ENCODE results near the gene TSSC4.

TSSC4 gene

DNA sequence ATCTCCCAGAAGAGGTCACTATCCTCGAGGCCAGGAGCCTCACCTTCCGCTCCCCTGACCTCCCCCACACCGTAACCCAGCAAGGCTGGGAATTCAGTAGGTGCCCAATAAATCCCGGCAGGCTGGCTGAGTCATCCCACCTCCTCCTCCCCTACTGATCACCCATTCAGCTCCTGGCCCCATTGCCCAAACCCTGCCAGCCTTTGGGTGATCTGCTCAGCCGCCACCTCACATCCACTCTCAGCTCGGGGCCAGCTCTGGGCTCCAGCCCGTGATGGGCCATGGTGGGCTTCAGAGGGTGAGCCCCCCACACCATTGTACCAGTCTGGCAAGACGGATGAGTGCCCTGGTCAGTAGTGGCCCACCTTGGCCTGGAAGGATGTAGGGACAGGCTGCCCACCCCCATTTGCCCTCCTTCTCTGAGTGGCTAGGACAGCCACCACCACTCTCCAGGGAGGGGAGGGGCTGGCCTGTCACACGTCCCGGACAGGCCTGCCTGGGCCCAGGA lies 35.5 kb downstream of the TSSC4 start:
- DNase-seq: no peak

DNA sequence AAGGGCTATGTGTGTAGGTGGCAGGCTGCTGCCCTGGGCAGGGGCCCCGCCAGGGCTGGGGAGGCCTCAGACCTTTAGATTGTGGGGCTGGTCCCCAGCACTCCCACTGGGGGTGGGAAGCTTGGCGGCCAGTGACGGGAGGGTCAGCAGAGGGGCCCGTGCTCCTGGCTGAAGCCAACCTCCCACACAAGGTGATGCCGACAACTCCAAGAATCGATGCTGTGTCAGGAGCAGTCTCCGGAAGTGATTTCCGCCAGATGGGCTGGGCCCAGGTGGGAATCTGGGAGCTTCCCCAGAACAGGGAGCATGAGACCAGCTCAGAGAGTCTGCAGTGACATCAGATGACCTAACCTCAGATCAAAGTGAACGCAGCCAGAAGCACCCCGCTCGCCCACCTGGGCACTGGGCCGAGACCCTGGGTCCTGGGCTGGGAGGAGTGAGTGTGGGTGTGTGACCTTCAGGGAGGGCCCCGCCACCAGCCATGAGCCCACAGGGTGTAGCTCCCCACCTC lies 36.0 kb downstream of the TSSC4 start:
- DNase-seq: no peak

DNA sequence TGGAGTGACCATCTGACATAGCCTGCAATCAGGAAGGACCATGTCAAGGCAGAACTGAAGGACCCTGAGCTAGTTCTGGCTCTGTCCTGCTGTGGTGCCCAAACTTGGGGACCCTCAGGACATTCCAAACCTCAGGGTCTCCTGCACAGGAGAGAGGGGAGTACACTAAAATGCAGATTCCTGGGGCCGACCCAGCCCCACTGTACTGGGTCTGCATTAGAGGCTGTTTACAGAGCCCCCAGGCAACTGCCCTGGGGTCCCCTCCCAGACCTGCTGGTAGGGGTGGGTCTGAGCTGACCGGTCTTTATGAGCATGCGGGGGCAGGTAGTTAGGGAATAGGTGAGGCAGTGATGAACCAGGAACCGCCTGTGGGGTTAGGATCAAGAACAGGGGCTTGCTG lies 37.0 kb downstream of the TSSC4 start:
- no peak for DNase-seq

DNA sequence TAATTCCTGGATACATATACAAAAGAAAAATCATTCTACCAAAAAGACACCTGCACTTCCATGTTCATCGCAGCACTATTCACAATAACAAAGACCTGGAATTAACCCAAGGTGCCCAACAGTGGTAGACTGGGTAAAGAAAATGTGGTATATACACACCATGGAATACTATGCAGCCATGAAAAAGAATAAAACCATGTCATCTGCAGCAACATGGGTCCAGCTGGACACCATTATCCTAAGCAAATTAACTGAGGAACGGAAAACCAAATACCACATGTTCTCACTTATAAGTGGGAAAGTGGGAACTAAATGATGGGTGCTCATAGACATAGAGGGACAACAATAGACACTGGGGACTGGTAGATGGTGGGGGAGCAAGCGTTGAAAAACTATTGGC lies 39.3 kb downstream of the TSSC4 start:
- no peak for DNase-seq

DNA sequence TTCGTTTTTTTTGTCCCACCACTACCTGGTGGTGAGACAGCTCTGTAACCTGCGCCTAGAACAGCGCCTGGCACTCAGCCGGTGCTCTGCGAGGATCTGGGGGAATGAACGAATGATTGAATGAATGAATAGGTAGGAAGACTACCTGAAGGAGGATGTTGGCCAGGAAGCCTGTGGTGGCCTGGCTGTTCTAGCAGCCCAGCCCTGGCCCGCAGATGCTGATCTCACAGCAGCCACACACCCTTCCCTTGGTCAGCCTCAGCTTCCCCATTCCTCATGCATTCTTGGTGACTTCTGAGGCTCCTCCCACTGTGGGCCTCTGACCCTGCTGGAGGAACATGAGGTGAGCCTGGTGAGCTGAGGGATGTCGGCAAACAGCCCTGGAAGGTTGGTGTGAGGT lies 40.1 kb downstream of the TSSC4 start:
- DNase-seq: no peak

DNA sequence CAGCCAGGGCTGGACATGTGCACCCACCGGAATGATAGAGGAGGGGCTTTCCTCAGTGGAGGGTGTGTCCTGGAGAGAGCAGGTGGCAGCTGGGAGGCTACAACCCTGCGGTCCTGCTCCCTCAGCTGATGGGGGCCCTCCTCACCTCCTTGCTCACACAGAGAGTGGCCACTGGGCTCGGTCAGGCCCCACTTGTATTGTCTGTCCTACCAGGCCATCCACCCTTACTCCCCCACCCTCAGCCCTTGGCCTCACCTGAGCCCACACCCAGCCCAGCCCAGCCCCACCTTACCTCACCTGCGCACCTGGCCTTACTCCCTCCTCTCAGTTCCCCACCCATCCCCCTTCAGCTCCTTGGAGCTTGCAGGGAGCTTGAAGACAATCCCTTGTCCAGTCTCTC lies 40.6 kb downstream of the TSSC4 start:
- DNase-seq: no peak

DNA sequence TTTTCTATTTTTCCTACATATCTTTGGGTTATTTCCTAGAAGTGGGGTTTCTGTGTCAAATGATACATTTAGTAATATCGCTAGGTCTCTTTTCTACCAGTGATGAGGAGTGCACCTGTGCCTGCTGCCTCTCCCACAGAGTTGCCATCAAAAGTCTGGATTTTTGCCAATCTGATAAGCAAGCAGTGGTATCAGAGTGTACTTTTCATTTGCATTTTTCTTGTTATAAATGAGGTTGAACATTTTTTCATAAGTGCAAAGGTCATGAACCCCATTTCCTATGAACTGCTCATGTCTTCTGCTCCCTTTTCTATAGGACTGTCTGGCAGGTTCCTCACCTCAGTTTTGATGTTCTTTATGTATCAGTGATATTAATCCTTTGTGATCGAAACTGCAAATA lies 42.0 kb downstream of the TSSC4 start:
- no peak for DNase-seq

DNA sequence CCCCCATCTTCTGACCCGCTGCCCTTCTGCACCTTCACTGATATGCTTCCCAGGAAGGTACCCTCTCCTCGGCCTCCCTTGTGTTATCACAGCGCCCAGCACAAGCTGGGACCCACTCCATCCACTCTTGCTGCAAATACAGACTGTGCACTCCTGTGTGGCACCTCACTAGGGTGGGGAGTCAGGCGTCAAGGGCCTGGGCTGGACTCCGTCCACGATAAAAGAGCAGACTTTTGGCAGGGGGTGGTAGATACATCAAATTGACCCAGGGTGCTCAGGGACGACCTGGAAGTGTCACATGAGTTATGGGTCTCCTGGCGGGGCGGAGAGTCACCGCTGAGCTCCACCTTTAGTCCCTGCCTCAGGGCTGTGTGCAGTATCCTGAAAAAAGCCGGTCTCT lies 42.9 kb downstream of the TSSC4 start:
- DNase-seq: no peak

DNA sequence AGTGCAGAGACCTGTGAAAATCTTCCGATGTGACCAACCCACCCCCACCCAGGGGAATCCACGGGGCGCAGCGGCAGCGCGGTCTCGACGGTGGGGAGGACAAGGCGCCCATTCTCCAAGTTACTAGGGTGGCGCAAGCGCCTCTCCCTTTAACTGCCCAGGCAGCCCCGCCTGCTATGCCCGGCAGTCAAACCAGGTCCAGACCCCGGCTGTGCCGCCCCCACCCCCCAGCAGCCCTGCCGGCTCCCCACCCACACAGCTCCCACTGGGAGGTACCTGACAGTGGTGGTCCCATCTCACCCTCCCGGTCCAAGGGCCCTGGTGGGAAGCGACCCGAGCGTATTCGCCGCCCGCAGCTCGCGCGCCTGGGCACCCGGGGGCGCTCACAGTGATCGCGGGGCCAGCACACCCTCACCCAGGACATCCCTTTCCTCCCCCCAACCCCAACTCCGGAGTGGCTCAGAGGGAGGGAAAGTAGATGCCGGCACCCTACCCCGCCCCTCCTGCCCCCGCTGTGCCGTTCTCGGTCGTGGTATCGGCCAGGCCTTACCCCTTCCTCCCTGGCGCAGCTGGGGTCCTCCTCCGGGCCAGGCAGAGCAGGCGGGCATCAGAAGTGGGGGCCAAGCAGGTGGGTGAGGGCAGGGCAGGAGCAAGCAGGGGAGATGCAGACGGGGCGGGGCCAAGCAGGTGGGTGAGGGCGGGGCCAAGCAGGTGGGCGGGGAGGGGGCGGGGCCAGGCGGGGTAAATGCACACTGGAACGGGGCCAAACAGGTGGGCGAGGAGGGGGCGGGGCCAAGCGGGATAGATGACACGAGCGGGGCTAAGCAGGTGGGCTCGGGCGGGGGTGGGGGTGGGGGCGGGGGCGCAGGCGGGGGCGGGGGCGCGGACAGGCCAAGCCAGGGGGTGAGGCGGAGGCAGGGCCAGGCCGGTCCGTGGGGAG lies 43.6 kb downstream of the TSSC4 start, which contains the start of gene TRPM5:
TRPM5 (minus strand) TSS at position 634 of the 940 bp plus-strand sequence. CDS start 21,478 bp downstream, outside the sequence.
- DNase-seq: peak; percentile 76

DNA sequence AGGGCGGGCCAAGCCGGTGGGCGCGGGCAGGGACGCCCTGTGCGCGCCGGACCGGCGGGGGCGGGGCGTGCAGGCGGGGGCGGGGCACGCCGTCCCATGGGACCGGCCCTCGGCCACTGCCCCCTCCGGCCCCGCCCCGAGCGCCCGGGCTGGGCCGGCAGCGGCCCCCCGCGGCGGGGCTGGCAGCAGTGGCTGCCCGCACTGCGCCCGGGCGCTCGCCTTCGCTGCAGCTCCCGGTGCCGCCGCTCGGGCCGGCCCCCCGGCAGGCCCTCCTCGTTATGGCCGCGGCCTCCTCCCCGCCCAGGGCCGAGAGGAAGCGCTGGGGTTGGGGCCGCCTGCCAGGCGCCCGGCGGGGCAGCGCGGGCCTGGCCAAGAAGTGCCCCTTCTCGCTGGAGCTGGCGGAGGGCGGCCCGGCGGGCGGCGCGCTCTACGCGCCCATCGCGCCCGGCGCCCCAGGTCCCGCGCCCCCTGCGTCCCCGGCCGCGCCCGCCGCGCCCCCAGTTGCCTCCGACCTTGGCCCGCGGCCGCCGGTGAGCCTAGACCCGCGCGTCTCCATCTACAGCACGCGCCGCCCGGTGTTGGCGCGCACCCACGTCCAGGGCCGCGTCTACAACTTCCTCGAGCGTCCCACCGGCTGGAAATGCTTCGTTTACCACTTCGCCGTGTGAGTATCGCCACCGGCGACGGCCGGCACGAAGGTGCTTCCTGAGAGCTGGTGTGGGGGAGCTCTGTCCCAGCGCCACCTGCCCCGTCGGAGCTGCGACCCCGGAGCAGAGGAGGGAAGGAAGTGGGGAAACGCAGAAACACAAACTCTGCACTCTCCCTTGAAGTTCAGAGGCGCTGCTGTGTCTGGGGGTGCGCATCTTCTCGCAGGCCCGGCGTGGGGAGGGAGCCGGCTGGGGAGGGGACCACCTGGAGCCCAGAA lies 44.5 kb downstream of the TSSC4 start, which contains the start of gene KCNQ1:
KCNQ1 (plus strand) TSS at position 188 of the 925 bp plus-strand sequence; CDS start at position 279, 91 bp downstream.
- peak; percentile 35 for DNase-seq

DNA sequence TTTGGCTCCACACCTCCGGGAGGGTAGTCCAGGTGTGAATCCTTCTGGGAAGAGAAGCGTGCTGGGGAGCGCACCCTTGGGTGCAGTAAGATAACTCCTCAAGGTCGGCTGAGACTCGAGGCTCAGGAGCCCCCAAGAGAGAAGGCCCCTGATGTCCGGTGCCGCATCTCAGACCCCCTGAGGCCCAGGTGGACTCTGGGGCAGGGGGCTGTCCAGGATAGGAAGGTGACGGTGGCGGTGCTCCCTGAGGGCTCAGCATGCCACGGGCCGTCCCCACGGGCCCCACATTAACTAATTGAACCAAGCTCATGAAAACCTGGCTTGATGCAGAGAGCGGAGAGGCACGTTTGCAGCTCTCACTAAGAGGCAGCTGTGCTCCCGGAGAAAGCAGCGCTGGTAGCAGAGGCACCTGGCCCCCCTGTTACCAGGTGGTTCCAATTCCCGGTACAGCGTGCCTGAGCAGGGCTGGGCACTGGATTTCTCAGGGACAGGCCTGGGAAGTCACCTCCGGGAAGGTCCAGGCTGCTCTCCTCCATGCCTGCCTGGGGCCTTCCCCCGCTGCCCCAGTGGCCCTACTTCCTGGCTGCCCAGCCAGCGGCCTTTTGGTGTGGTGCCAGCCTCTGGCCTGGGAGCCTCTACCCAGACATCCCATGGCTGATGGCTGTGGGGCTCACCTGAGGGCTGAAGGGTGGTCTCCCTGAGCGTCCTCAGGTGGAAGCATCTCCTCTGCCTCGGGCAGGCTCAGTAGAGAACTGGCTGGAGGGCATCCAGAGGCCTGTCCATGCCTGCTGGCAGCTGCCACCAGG lies 45.4 kb downstream of the TSSC4 start:
- DNase-seq: no peak

DNA sequence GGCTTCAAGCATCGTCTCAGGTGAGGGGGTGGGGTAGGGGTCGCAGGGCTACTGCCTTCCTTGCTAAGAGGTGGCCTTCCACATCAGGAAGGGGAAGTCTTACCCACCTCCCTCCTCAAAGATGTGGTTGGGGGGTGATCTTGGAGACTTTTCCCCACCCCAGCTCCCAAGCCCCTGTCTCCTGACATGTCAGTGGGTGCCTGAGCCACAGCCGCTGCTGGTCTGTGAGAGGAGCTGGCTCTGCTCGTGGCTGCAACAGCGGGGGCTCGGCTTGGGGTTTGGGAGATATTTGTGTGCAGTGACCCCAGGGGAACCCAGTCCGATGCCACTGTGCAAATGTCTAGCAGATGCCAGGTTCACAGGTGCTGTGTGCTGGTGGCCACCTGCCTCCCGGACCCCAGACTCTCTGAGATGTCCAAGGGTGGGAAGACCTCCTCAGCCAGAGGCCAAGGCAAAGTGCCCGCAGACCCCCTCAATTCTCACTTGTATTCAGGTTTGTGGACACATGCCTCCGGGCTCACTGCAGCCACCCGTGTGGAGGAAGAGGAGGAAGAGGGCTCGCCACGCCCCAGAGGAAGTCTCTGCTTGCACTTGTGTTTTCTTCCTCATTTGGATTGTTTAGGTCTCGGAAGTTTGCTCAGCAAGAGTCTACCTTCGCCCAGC lies 46.2 kb downstream of the TSSC4 start:
- no peak for DNase-seq

DNA sequence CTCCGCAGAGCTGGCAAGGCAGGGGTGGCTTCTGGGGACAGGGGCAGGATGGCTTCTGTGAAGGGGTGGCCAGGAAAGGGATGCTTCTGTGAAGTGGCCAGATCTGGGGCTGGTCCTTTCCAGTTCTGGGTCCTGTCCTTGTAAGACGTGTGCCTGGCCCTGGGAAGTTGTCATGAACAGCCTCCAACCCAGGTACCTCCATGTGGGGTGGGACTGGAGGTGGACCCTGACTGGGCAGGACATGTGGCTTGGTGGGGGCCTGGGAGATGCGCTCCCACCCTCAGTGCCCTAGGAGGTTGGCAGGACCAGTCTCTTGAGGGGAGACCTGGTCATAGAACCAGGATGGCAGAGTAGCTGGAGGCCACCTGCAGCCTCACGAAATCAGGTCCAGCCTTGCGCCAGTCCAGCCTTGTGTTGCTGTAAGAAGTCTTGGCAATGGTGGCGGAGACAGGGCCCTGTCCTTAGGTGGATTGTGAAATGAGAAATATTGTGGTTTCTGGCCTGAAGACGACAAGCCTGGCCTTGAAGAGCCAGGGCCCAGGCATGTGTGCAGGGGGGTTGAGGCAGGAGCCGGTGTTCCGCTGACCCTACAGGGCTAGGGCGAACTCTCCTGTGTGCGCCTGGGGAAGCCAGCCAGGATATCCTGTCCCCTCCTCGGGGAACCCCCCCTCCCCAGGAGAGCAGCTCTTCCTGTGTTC lies 46.9 kb downstream of the TSSC4 start:
- DNase-seq: no peak

DNA sequence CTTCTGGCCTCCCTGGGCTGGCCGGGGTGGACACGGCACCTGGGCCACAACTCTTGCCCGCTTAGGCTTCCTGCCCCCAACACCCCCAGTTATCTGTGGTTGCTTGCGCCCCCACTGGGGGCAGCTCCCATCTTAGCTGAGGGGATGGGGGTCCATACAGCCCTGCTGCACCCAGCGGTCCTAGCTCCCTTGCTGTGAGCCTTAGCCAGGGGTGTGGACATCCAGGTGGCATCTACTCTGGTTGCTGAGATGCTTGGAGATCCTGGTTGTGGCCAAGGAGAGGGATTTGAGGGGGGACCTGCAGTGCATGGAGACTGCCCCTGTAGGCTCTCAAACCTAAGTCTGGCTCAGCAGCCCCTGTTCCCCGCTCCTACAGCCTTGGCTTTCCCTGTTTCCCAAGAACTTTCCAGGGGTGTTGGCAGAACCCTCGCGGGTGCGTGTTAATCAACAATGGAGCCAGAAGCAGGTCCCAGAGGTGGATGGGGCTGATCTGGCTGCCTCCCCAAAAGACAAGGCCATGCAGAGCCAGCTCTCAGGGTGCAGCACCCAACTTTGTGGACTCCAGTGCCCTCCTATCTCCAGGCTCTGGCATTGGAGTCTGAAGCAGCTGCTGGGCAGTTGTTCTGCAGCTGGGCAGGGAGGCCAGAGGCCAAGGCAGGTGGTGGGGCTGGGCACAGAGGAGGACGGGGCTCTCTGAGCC lies 47.6 kb downstream of the TSSC4 start:
- no peak for DNase-seq

DNA sequence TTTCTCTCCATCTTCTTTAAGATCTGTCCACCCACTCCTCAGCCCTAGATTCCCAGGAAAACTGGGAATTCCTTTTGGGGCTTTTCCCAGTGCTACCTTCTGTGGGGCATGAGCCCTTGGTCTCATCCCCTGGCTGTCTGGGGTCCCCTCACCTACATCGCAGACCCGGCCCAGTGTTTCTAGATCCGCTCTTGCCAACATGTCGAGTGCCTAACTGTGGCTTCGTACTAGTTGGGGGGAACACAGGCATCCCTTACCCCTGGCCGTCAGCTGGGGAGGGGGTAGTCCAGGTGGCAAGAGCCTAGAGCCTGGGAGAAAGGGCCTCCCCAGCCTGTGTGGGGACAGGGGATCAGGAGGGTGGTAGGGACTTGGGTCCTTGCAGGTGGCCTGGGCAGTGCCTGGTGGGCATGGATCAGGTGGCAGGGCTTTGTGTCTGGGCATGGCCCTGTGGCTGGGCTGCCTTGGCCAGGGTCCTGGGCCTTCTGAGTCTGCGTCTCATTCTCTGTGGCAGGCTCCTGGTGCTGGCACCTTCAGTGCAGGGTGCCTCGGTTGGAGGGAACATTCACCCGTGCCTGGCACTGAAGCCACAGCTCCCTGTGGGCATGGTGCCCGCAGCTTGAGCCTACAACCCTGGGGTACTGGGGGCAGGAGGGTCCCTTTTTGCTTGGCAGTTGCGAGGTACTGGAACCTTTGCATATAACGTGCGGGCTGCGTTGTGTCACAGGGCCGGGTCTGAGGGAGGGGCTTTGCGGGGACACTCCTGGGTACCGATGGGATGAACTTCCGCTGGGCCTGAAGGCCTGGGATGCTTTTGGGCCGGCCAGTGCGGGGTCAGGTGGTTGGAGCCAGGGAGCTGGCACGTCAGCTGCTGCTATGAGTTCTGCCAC lies 48.4 kb downstream of the TSSC4 start:
- DNase-seq: no peak

DNA sequence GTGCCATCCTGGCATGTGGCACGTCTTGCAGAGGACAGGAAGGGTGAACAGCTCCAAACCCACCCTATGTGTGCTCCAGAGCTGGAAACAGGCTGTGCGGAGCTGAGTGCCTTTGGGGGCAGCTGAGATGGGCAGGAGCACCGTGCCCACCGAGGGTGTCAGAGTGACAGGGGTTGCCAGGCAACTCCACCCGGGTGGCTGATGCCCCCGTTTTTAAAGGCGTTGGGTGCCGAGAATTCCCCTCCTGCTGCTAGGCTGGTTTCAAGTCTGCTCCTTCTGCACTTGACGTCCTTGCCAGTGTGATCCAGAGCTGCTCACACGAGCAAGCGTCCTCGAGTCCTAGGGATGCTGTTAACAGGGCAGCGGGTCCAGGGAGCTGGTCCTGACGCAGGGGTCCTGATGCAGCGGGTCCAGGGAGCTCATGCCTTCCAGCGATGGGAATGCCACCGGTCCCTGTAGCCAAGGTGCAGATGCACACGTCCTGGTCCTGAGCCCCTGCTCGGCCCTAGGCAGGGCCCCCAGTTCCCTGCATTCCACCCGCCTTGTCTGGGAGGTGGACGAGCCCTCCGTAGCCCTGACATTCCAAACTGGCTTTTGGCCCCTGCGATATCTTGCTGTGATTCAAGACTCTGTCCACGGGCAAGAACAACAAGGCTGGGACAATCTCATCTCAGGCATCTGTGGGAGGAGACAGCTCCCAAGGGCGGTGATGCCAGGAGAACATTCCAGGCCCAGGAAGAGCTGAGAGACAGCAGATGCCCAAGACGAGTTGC lies 49.2 kb downstream of the TSSC4 start:
- DNase-seq: no peak

DNA sequence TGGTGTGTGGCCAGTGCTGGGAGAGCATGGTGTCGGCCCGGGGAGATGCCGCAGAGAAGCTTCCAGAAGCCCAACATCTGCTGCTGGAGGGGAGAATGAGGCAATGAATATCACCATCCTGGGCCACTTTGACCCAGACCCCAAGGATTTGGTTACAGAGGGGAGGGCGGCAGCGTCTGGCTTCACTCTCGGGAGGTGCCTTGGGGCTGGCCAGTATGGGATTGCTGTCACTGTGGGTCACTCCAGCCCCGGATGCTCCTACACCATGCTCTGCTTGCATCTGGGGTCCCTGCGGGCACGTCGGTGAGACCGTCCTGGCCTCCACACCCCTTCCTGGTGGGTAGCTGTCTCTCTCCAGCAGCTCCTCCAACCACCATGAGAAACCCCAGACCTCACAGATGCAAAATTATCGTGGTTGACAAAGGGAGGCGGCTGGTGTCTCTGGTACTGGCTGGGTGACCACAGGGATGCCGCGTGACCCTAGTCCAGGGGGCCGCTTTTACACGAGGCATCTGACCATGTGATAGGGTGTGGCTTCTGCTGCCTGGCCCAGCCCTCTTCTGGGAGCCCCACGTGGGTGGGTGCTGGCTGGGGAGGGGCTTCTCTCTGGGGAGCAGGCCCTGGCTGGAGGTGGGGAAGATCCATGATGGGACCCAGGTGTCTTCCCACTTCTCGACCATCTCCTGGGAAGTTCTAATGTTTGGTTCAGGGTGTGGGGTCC lies 49.9 kb downstream of the TSSC4 start:
- DNase-seq: no peak

DNA sequence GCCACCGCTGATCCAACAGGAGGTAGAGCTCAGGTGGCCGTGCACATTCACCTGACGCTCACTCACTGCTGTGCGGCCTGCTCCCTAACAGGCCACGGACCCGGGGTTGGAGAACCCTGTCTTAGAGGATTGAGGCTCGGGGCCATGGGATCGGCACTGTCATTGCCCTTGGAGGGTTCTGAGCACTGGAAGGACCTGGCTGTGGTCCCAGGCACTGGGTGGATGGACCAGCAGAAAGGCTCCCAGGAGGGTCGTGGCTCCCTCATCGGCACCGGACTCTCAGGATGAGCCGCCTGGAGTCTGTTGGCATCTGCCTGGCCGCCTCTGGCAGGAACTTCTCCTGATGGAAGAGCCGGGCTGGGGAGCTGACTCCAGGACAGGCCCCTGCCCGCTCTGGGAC lies 50.8 kb downstream of the TSSC4 start:
- no peak for DNase-seq
